Erythroblast (primary cell): ENCODE data around the gene ECSCR.

Experiments used
- GATA1 ChIP-seq: IDR thresholded peaks from 2 replicates; pipeline ENCODE4 v1.6.1; 2011; ENCODE audit warnings: low read depth, mild to moderate bottlenecking, control low read depth, low read length, moderate library complexity
- POLR2A ChIP-seq: IDR thresholded peaks from 2 replicates; pipeline ENCODE4 v1.6.1; 2011; ENCODE audit warnings: mild to moderate bottlenecking, low read length

DNA sequence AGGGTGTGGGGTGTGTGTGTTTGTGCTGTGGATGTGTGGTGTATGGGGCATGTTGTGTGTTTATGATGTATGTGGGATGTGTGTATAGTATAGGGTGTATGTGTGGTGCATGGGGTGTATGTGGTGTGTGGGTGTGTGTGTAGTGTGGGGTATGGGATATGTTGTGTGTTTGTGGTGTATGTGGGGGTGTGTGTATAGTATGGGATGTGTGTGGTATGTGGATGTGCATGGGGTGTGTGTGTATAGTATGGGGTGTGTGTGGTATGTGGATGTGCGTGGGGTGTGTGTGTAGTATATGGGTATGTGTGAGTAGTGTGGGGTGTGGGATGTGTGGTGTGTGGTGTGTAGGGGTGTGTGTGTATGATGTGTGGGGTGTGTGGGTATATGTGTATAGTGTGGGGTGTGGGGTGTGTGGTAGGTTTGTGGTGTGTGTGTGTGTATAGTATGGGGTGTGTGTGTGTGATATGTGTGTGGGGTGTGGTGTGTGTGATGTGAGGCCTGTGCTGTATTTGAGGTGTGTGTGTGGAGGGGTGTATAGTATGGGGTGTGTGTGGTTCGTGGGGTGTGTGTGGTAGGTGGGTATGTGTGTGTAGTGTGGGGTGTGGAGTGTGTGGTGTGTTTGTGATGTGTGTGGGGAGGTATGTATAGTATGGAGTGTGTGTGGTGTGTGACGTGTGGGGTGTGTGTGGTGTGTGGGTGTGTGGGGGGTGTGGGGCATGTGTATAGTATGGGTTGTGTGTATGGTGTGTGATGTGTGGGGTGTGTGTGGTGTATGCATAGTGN lies 10.5 kb downstream of the ECSCR start:
- TF ChIP-seq POLR2A (no peak), GATA1 (no peak)
